Measurements from ENCODE around the gene SLC44A4. TPM values are rescaled to one million over a fixed set of nuclear protein-coding genes. Genes with fewer than 3 reads are reported as not detected.

SLC44A4 gene
- not detected for total RNA-seq
- polyA plus RNA-seq = under 1 TPM in 1 of 2 donors, not detected in 1; 0.11 TPM

- DNase-seq = no peak
- ChIA-PET POLR2A (ENCODE audit: partially characterized antibody) (no interaction called here), CTCF (ENCODE audit: partially characterized antibody) (interaction anchor here (0.7 kb wide), 1 partner anchor 9 kb away, joined by 3 read pairs; no protein-coding TSS in a partner anchor)
- Mint-ChIP-seq H3K27ac (peak within 1 kb of the TSS in 1 of 7 donors; percentile 66), H3K27me3 (no peaks in the 10 kb centered on the region), H3K4me1 (peaks cover 0 to 6% (median 2%) of the 10 kb centered on the region in 4 donors), H3K4me3 (no peak within 1 kb of the TSS), H3K36me3 (peaks cover 28 to 39% of the 10 kb centered on the region in 2 donors), H3K9me3 (peaks cover 0 to 2% (median 0%) of the 10 kb centered on the region in 8 donors)
- no peaks in the 10 kb centered on the region for H3K27me3 ChIP-seq (ENCODE audit: insufficient read depth, low read length)
- H3K4me3 ChIP-seq (ENCODE audit: low read length in 2 of 2) = no peak within 1 kb of the TSS
- H3K27ac ChIP-seq (ENCODE audit: low read depth, low read length) = no peak within 1 kb of the TSS
- intact Hi-C loops (cut with micrococcal nuclease) = no loop called here
- H3K4me1 ChIP-seq (ENCODE audit: insufficient read depth, low read length) = no peaks in the 10 kb centered on the region
- H3K9me3 ChIP-seq (ENCODE audit: control insufficient read depth in 1 of 2, low read length in 2 of 2) = no peaks in the 10 kb centered on the region
- peaks cover 40% of the 10 kb centered on the region for H3K36me3 ChIP-seq (ENCODE audit: insufficient read depth, low read length)
Observed at GRCh38 chr6:31878726-31879125, at the start of gene SLC44A4. Gene SLC44A4 (minus strand): TSS chr6:31878997. CDS start chr6:31878980, 17 bp downstream.

GRCh38 chr6:31928672-31928939 is 49.8 kb upstream of the SLC44A4 start:
- intact Hi-C loops (cut with micrococcal nuclease) = no loop called here
- DNase-seq = no peak
- CTCF ChIA-PET (ENCODE audit: partially characterized antibody) = no interaction called here

GRCh38 chr6:31927863-31928671 is 49.3 kb upstream of the SLC44A4 start:
- Mint-ChIP-seq H3K36me3 (no peaks in the 10 kb centered on the region), H3K27me3 (peaks cover 0 to 1% of the 10 kb centered on the region in 2 donors), H3K9me3 (no peaks in the 10 kb centered on the region), H3K27ac (no peak overlapping the region), H3K4me1 (no peaks in the 10 kb centered on the region), H3K4me3 (no peak overlapping the region)
- intact Hi-C loops (cut with micrococcal nuclease) = no loop called here
- no peaks in the 10 kb centered on the region for H3K27me3 ChIP-seq (ENCODE audit: insufficient read depth, low read length)
- no peak overlapping the region for H3K27ac ChIP-seq (ENCODE audit: low read depth, low read length)
- no peaks in the 10 kb centered on the region for H3K4me1 ChIP-seq (ENCODE audit: insufficient read depth, low read length)
- no peaks in the 10 kb centered on the region for H3K36me3 ChIP-seq (ENCODE audit: insufficient read depth, low read length)
- ChIA-PET CTCF (ENCODE audit: partially characterized antibody) (no interaction called here), POLR2A (ENCODE audit: partially characterized antibody) (no interaction called here)
- no peak for DNase-seq
- no peak overlapping the region for H3K4me3 ChIP-seq (ENCODE audit: low read length in 2 of 2)
- no peaks in the 10 kb centered on the region for H3K9me3 ChIP-seq (ENCODE audit: control insufficient read depth in 1 of 2, low read length in 2 of 2)

More at GRCh38 chr6:31928672-31928939, 49.8 kb upstream of the SLC44A4 start:
- Histone ChIP-seq H3K27ac (ENCODE audit: low read depth, low read length) (no peak overlapping the region), H3K9me3 (ENCODE audit: control insufficient read depth in 1 of 2, low read length in 2 of 2) (no peaks in the 10 kb centered on the region), H3K27me3 (ENCODE audit: insufficient read depth, low read length) (no peaks in the 10 kb centered on the region), H3K4me1 (ENCODE audit: insufficient read depth, low read length) (no peaks in the 10 kb centered on the region), H3K4me3 (ENCODE audit: low read length in 2 of 2) (no peak overlapping the region), H3K36me3 (ENCODE audit: insufficient read depth, low read length) (no peaks in the 10 kb centered on the region)
- H3K4me1 Mint-ChIP-seq = no peaks in the 10 kb centered on the region
- H3K27ac Mint-ChIP-seq = no peak overlapping the region
- no peak overlapping the region for H3K4me3 Mint-ChIP-seq
- no peaks in the 10 kb centered on the region for H3K9me3 Mint-ChIP-seq
- H3K27me3 Mint-ChIP-seq = peaks cover 0 to 1% of the 10 kb centered on the region in 2 donors
- no peaks in the 10 kb centered on the region for H3K36me3 Mint-ChIP-seq
- POLR2A ChIA-PET (ENCODE audit: partially characterized antibody) = no interaction called here

GRCh38 chr6:31927242-31927862 is 48.6 kb upstream of the SLC44A4 start, which contains the start of gene C2:
Gene C2 (plus strand): TSS chr6:31927717. CDS start chr6:31927753, 36 bp downstream.
- Mint-ChIP-seq H3K27ac (no peak within 1 kb of the TSS), H3K4me3 (no peak within 1 kb of the TSS)

GRCh38 chr6:31922942-31923341 is 44.1 kb upstream of the SLC44A4 start:
- H3K9me3 ChIP-seq (ENCODE audit: control insufficient read depth in 1 of 2, low read length in 2 of 2) = no peaks in the 10 kb centered on the region
- Mint-ChIP-seq H3K4me1 (no peaks in the 10 kb centered on the region), H3K4me3 (no peak overlapping the region), H3K9me3 (no peaks in the 10 kb centered on the region), H3K36me3 (no peaks in the 10 kb centered on the region), H3K27me3 (no peaks in the 10 kb centered on the region), H3K27ac (peak overlapping the region in 1 of 7 donors; percentile 7)
- H3K4me3 ChIP-seq (ENCODE audit: low read length in 2 of 2) = no peak overlapping the region
- H3K27ac ChIP-seq (ENCODE audit: low read depth, low read length) = no peak overlapping the region
- CTCF ChIA-PET (ENCODE audit: partially characterized antibody) = interaction anchor here (1.3 to 1.5 kb wide), 2 partner anchors 33 to 193 kb away, joined by 3 to 4 read pairs; no protein-coding TSS in a partner anchor
- no peaks in the 10 kb centered on the region for H3K36me3 ChIP-seq (ENCODE audit: insufficient read depth, low read length)
- POLR2A ChIA-PET (ENCODE audit: partially characterized antibody) = no interaction called here
- peak in 1 of 5 donors; percentile 19 for DNase-seq
- no peaks in the 10 kb centered on the region for H3K4me1 ChIP-seq (ENCODE audit: insufficient read depth, low read length)
- H3K27me3 ChIP-seq (ENCODE audit: insufficient read depth, low read length) = no peaks in the 10 kb centered on the region
- intact Hi-C loops (cut with micrococcal nuclease) = no loop called here

More at GRCh38 chr6:31927242-31927862, 48.6 kb upstream of the SLC44A4 start, which contains the start of gene C2:
- peaks cover 0 to 1% of the 10 kb centered on the region in 2 donors for H3K27me3 Mint-ChIP-seq
- H3K9me3 Mint-ChIP-seq = no peaks in the 10 kb centered on the region
- no peaks in the 10 kb centered on the region for H3K36me3 Mint-ChIP-seq
- CTCF ChIA-PET (ENCODE audit: partially characterized antibody) = no interaction called here
- H3K36me3 ChIP-seq (ENCODE audit: insufficient read depth, low read length) = no peaks in the 10 kb centered on the region
- H3K27ac ChIP-seq (ENCODE audit: low read depth, low read length) = no peak within 1 kb of the TSS
- POLR2A ChIA-PET (ENCODE audit: partially characterized antibody) = no interaction called here
- no peaks in the 10 kb centered on the region for H3K27me3 ChIP-seq (ENCODE audit: insufficient read depth, low read length)
- H3K4me3 ChIP-seq (ENCODE audit: low read length in 2 of 2) = no peak within 1 kb of the TSS
- DNase-seq = no peak
- H3K4me1 ChIP-seq (ENCODE audit: insufficient read depth, low read length) = no peaks in the 10 kb centered on the region
- intact Hi-C loops (cut with micrococcal nuclease) = no loop called here
- H3K4me1 Mint-ChIP-seq = no peaks in the 10 kb centered on the region
- no peaks in the 10 kb centered on the region for H3K9me3 ChIP-seq (ENCODE audit: control insufficient read depth in 1 of 2, low read length in 2 of 2)

GRCh38 chr6:31920811-31921210 is 42.0 kb upstream of the SLC44A4 start:
- no peak overlapping the region for H3K4me3 ChIP-seq (ENCODE audit: low read length in 2 of 2)
- Mint-ChIP-seq H3K36me3 (no peaks in the 10 kb centered on the region), H3K4me3 (no peak overlapping the region), H3K9me3 (no peaks in the 10 kb centered on the region), H3K4me1 (no peaks in the 10 kb centered on the region), H3K27me3 (peaks cover 0 to 3% of the 10 kb centered on the region in 2 donors), H3K27ac (no peak overlapping the region)
- no peaks in the 10 kb centered on the region for H3K4me1 ChIP-seq (ENCODE audit: insufficient read depth, low read length)
- no peaks in the 10 kb centered on the region for H3K9me3 ChIP-seq (ENCODE audit: control insufficient read depth in 1 of 2, low read length in 2 of 2)
- H3K27me3 ChIP-seq (ENCODE audit: insufficient read depth, low read length) = no peaks in the 10 kb centered on the region
- DNase-seq = no peak
- ChIA-PET CTCF (ENCODE audit: partially characterized antibody) (interaction anchor here (1.5 kb wide), 1 partner anchor 32 kb away, joined by 5 read pairs; no protein-coding TSS in a partner anchor), POLR2A (ENCODE audit: partially characterized antibody) (no interaction called here)
- intact Hi-C loops (cut with micrococcal nuclease) = no loop called here
- no peak overlapping the region for H3K27ac ChIP-seq (ENCODE audit: low read depth, low read length)
- no peaks in the 10 kb centered on the region for H3K36me3 ChIP-seq (ENCODE audit: insufficient read depth, low read length)

GRCh38 chr6:31919624-31920303 is 41.0 kb upstream of the SLC44A4 start:
- Histone ChIP-seq H3K9me3 (ENCODE audit: control insufficient read depth in 1 of 2, low read length in 2 of 2) (no peaks in the 10 kb centered on the region), H3K27ac (ENCODE audit: low read depth, low read length) (no peak overlapping the region), H3K4me3 (ENCODE audit: low read length in 2 of 2) (no peak overlapping the region), H3K4me1 (ENCODE audit: insufficient read depth, low read length) (no peaks in the 10 kb centered on the region), H3K27me3 (ENCODE audit: insufficient read depth, low read length) (no peaks in the 10 kb centered on the region), H3K36me3 (ENCODE audit: insufficient read depth, low read length) (no peaks in the 10 kb centered on the region)
- intact Hi-C loops (cut with micrococcal nuclease) = no loop called here
- Mint-ChIP-seq H3K27me3 (peaks cover 5 to 6% of the 10 kb centered on the region in 2 donors), H3K36me3 (no peaks in the 10 kb centered on the region), H3K4me3 (no peak overlapping the region), H3K27ac (no peak overlapping the region), H3K9me3 (no peaks in the 10 kb centered on the region), H3K4me1 (peaks cover 0 to 1% (median 0%) of the 10 kb centered on the region in 4 donors)
- ChIA-PET CTCF (ENCODE audit: partially characterized antibody) (no interaction called here), POLR2A (ENCODE audit: partially characterized antibody) (interaction anchor here (1.1 kb wide), 1 partner anchor 13 kb away, joined by 3 read pairs; no protein-coding TSS in a partner anchor)
- DNase-seq = no peak
